ENCODE results near the gene CIDEB. TPM values are rescaled to one million over a fixed set of nuclear protein-coding genes. Genes with fewer than 3 reads are reported as not detected.

CIDEB gene
- total RNA-seq, 1 experiment from 2014 or later = 0.18 TPM

DNA sequence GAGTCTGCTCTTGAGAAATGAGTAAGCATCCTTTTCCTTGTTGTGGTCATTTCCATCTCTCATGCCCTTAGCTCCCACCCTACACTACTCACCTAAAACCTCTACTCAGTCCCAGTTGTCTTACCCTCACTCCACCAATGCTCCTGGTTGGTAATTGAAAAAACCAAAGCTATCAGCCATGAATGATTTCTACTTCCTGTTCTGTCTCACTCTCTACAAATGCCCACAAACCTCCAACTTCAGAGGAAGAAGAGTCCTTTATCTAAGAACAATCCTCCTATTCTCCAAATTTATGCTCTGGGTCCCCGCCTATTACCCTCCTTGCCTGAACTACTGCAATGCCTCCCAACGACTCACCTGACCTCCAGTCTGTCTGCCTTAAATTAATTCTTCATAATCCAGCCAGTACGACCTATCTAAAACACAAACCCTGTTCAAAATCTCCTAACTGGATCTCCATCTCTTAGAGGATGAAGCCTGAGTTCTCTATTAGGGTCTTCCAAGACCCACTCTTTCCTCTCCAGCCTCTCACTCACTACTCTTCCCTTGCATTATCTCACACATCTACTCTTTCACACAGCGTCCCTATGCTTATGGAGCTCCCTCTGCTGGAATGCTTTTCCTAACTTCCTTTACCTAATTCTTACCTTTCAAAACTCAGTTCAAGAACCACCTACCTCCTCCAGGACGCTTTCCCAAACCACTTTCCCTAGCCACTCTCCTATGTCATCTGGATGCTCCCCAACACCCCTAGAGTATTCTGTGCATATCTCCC lies 10.4 kb downstream of the CIDEB start:
- ATAC-seq = peak; percentile 40; the same call in 1 of the 2 replicates
- no peak for DNase-seq (ENCODE audit: low read depth, low spot score)
- Histone ChIP-seq H3K36me3 (ENCODE audit: control insufficient read depth, insufficient read depth, low read length) (peaks cover 7% of the 10 kb centered on the region; the same call in 1 of the 2 replicates), H3K4me3 (ENCODE audit: low read depth in 2 of 2, low read length in 2 of 2) (no peak overlapping the region), H3K4me1 (ENCODE audit: control insufficient read depth, insufficient read depth, low read length) (peaks cover 7% of the 10 kb centered on the region; the same call in 1 of the 2 replicates), H3K27ac (ENCODE audit: low read length) (no peak overlapping the region), H3K27me3 (ENCODE audit: control insufficient read depth, insufficient read depth, low read length) (no peaks in the 10 kb centered on the region), H3K9me3 (ENCODE audit: control insufficient read depth, insufficient read depth, low read depth, low read length) (no peaks in the 10 kb centered on the region)
- in situ Hi-C loops (cut with HindIII; ENCODE audit: low pct_unique_long_range_greater_than_20kb, low sequenced_read_pairs) (no loop called here), intact Hi-C loops (cut with micrococcal nuclease; ENCODE audit: unreplicated experiment) (loop anchor here (1.0 kb wide), 1 partner anchor 54 kb away; no protein-coding TSS in a partner anchor)
- ChIA-PET POLR2A (interaction anchor here (1.1 kb wide), 1 partner anchor 55 kb away, joined by 6 read pairs; the partner anchor contains the start of gene TINF2), CTCF (interaction anchor here (0.5 to 1.9 kb wide), 4 partner anchors 31 to 1344 kb away, joined by 3 to 8 read pairs (median 4); partner anchors contain the start of gene TINF2)
- no TSS peak for BruUV-seq (replicated peaks)
- no peak for TF ChIP-seq POLR2AphosphoS5 (IDR thresholded peaks at IDR 0.05; ENCODE audit: low read depth, low read length)
- peak; percentile 53 for TF ChIP-seq CTCF (IDR thresholded peaks at IDR 0.05)

GRCh38 chr14:24296341-24297157 lies 11.2 kb downstream of the CIDEB start:
- BruUV-seq (replicated peaks) = no TSS peak
- H3K36me3 ChIP-seq (ENCODE audit: control insufficient read depth, insufficient read depth, low read length) = peaks cover 7% of the 10 kb centered on the region; the same call in 1 of the 2 replicates
- intact Hi-C loops (cut with micrococcal nuclease; ENCODE audit: unreplicated experiment) = loop anchor here (1.0 kb wide), 1 partner anchor 53 kb away; no protein-coding TSS in a partner anchor
- in situ Hi-C loops (cut with HindIII; ENCODE audit: low pct_unique_long_range_greater_than_20kb, low sequenced_read_pairs) = no loop called here
- peak; percentile 61 for DNase-seq (ENCODE audit: low read depth, low spot score)
- ChIA-PET CTCF (interaction anchor here (0.7 to 1.9 kb wide), 2 partner anchors 30 to 54 kb away, joined by 3 to 8 read pairs; partner anchors contain the start of gene TINF2), POLR2A (no interaction called here)
- no peaks in the 10 kb centered on the region for H3K27me3 ChIP-seq (ENCODE audit: control insufficient read depth, insufficient read depth, low read length)
- no peak overlapping the region for H3K27ac ChIP-seq (ENCODE audit: low read length)
- no peaks in the 10 kb centered on the region for H3K9me3 ChIP-seq (ENCODE audit: control insufficient read depth, insufficient read depth, low read depth, low read length)
- H3K4me1 ChIP-seq (ENCODE audit: control insufficient read depth, insufficient read depth, low read length) = peaks cover 7% of the 10 kb centered on the region; the same call in 1 of the 2 replicates
- no peak for TF ChIP-seq POLR2AphosphoS5 (IDR thresholded peaks at IDR 0.05; ENCODE audit: low read depth, low read length)
- peak; percentile 69 for TF ChIP-seq CTCF (IDR thresholded peaks at IDR 0.05)
- peak; percentile 68 for ATAC-seq
- no peak overlapping the region for H3K4me3 ChIP-seq (ENCODE audit: low read depth in 2 of 2, low read length in 2 of 2)

- H3K4me1 ChIP-seq (ENCODE audit: control insufficient read depth, insufficient read depth, low read length) = no peaks in the 10 kb centered on the region
- BruUV-seq (replicated peaks) = no TSS peak
- CTCF ChIA-PET = no interaction called here
- DNase-seq (ENCODE audit: low read depth, low spot score) (no peak), ATAC-seq (no peak)
- H3K27ac ChIP-seq (ENCODE audit: low read length) = no peak overlapping the region
- intact Hi-C loops (cut with micrococcal nuclease; ENCODE audit: unreplicated experiment) (no loop called here), in situ Hi-C loops (cut with HindIII; ENCODE audit: low pct_unique_long_range_greater_than_20kb, low sequenced_read_pairs) (no loop called here)
- no peaks in the 10 kb centered on the region for H3K36me3 ChIP-seq (ENCODE audit: control insufficient read depth, insufficient read depth, low read length)
- no peak for TF ChIP-seq CTCF (IDR thresholded peaks at IDR 0.05)
- TF ChIP-seq POLR2AphosphoS5 (IDR thresholded peaks at IDR 0.05; ENCODE audit: low read depth, low read length) = no peak
- TF ChIP-seq SIN3A (IDR thresholded peaks at IDR 0.05; ENCODE audit: borderline replicate concordance, insufficient read depth, low read depth, low read length) = no peak
- no peak for TF ChIP-seq TCF7L2 (IDR thresholded peaks at IDR 0.05; ENCODE audit: low read depth, low read length)
- no peak for TF ChIP-seq REST (IDR thresholded peaks at IDR 0.05; ENCODE audit: insufficient read depth in 1 of 2, low read depth in 2 of 2, low read length in 1 of 2)
- POLR2A ChIA-PET = no interaction called here
- H3K9me3 ChIP-seq (ENCODE audit: control insufficient read depth, insufficient read depth, low read depth, low read length) = no peaks in the 10 kb centered on the region
- no peaks in the 10 kb centered on the region for H3K27me3 ChIP-seq (ENCODE audit: control insufficient read depth, insufficient read depth, low read length)
- H3K4me3 ChIP-seq (ENCODE audit: low read depth in 2 of 2, low read length in 2 of 2) = no peak overlapping the region
Observed at GRCh38 chr14:24293525-24293924, 14.3 kb downstream of the CIDEB start.
